CD14-positive monocyte (primary cell): Measurements from ENCODE around the gene SGCA. TPM values are rescaled to one million over a fixed set of nuclear protein-coding genes. Genes with fewer than 3 reads are reported as not detected.

Experiments used
- DNase-seq, 3 donors: peaks; one replicate each; pipeline ENCODE4 v3.0.0-alpha.2; 2011 to 2022
- H2AFZ ChIP-seq: 2 replicates; pipeline ENCODE4 v1.6.0; 2012; ENCODE audit warnings: mild to moderate bottlenecking, low read depth, low read length, inconsistent platforms; ENCODE audit not compliant: insufficient read depth, poor library complexity, severe bottlenecking
- H3K27ac ChIP-seq, 2 donors: 1 replicate in 1 of 2; 2 replicates in 1 of 2; pipeline ENCODE4 v1.5.1; 2012 to 2013; ENCODE audit warnings: low read length in 2 of 2, control low read depth in 1 of 2, inconsistent platforms in 1 of 2, low read depth in 1 of 2, mild to moderate bottlenecking in 1 of 2
- H3K27me3 ChIP-seq, 2 donors: one replicate each; pipeline versions ENCODE4 v1.6.0 to v1.6.1; 2011 to 2013; ENCODE audit warnings: low read length in 2 of 2; ENCODE audit not compliant: control insufficient read depth in 2 of 2, insufficient read depth in 2 of 2
- H3K36me3 ChIP-seq, 2 donors: replicated peaks in 1 of 2; 1 replicate in 1 of 2; 2 replicates in 1 of 2; pipeline versions ENCODE4 v1.5.1 to v1.6.1; 2012 to 2013; ENCODE audit warnings: low read length in 2 of 2, control low read depth in 1 of 2, inconsistent platforms in 1 of 2, mild to moderate bottlenecking in 1 of 2; ENCODE audit not compliant: insufficient read depth in 2 of 2, control insufficient read depth in 1 of 2
- H3K4me1 ChIP-seq, 2 donors: 1 replicate in 1 of 2; 2 replicates in 1 of 2; pipeline versions ENCODE4 v1.5.1 to v1.6.1; 2012 to 2013; ENCODE audit warnings: low read length in 2 of 2, control low read depth in 1 of 2, inconsistent platforms in 1 of 2, mild to moderate bottlenecking in 1 of 2, moderate library complexity in 1 of 2; ENCODE audit not compliant: insufficient read depth in 2 of 2, control insufficient read depth in 1 of 2
- H3K4me2 ChIP-seq: replicated peaks from 2 replicates; pipeline ENCODE3; 2012; ENCODE audit warnings: low read length, moderate library complexity, mild to moderate bottlenecking; ENCODE audit not compliant: poor library complexity, severe bottlenecking; ENCODE audit errors: extremely low read depth
- H3K4me3 ChIP-seq, 3 experiments: fragments of 200-600 bp in 1 of 3; sonication (generic) in 1 of 3; replicated peaks in 1 of 3; 1 replicate in 2 of 3; 2 replicates in 1 of 3; pipeline ENCODE4 v1.5.1; 2011 to 2013; ENCODE audit warnings: low read length in 3 of 3, mild to moderate bottlenecking in 3 of 3, control low read depth in 2 of 3, low read depth in 2 of 3, inconsistent platforms in 1 of 3, moderate library complexity in 1 of 3
- H3K79me2 ChIP-seq: 2 replicates; pipeline ENCODE4 v1.6.0; 2012; ENCODE audit warnings: mild to moderate bottlenecking, control low read depth, inconsistent platforms, low read length, moderate library complexity; ENCODE audit not compliant: insufficient read depth
- H3K9ac ChIP-seq: 2 replicates; pipeline ENCODE4 v1.6.0; 2017; ENCODE audit warnings: low read length, mild to moderate bottlenecking; ENCODE audit not compliant: insufficient read depth, poor library complexity, severe bottlenecking
- H3K9me3 ChIP-seq, 2 donors: replicated peaks in 1 of 2; 1 replicate in 1 of 2; 2 replicates in 1 of 2; pipeline versions ENCODE4 v1.5.1 to v1.6.1; 2012 to 2013; ENCODE audit warnings: low read length in 2 of 2, control low read depth in 1 of 2; ENCODE audit not compliant: control insufficient read depth in 1 of 2, insufficient read depth in 1 of 2
- H4K20me1 ChIP-seq: 2 replicates; pipeline ENCODE4 v1.6.0; 2012; ENCODE audit warnings: mild to moderate bottlenecking, low read length, control low read depth, moderate library complexity; ENCODE audit not compliant: insufficient read depth
- H3K27ac Mint-ChIP-seq, 7 donors: one replicate each; pipeline ENCODE4 v1.8.0; 2020; ENCODE audit warnings: mild to moderate bottlenecking in 7 of 7, mixed read lengths in 7 of 7, moderate library complexity in 6 of 7, inconsistent platforms in 2 of 7
- H3K27me3 Mint-ChIP-seq, 3 donors: one replicate each; pipeline ENCODE4 v1.8.0; 2021 to 2022; ENCODE audit warnings: low read depth in 3 of 3, mild to moderate bottlenecking in 3 of 3, mixed read lengths in 3 of 3, moderate library complexity in 3 of 3, inconsistent platforms in 1 of 3
- H3K36me3 Mint-ChIP-seq, 2 donors: one replicate each; pipeline ENCODE4 v1.8.0; 2020; ENCODE audit warnings: mixed read lengths in 2 of 2, inconsistent platforms in 1 of 2, mild to moderate bottlenecking in 1 of 2
- H3K4me1 Mint-ChIP-seq: one replicate; pipeline ENCODE4 v1.8.0; 2020; ENCODE audit warnings: mild to moderate bottlenecking, mixed read lengths
- H3K4me3 Mint-ChIP-seq, 2 donors: one replicate each; pipeline ENCODE4 v1.8.0; 2020; ENCODE audit warnings: mild to moderate bottlenecking in 2 of 2, mixed read lengths in 2 of 2, moderate library complexity in 1 of 2
- H3K9me3 Mint-ChIP-seq, 7 donors: one replicate each; pipeline ENCODE4 v1.8.0; 2020 to 2022; ENCODE audit warnings: mixed read lengths in 7 of 7, mild to moderate bottlenecking in 6 of 7, moderate library complexity in 6 of 7, inconsistent platforms in 2 of 7
- CTCF ChIP-seq: fragments of 200-600 bp; IDR thresholded peaks from one replicate; pipeline ENCODE4 v1.8.0; 2022; ENCODE audit warnings: antibody characterized with exemption, mild to moderate bottlenecking
- WGBS: methylation state at CpG from one replicate; pipeline ENCODE4 v1.1.5; 2013; ENCODE audit warnings: missing lambda C conversion rate; ENCODE audit not compliant: insufficient coverage; 5-methylcytosine and 5-hydroxymethylcytosine counted together
- intact Hi-C, 2 donors: fragments of 100-400 bp; cut with micrococcal nuclease; formaldehyde crosslinking; loops; one replicate each; pipeline versions ENCODE4 v1.15.0 to v1.15.1; 2023
- polyA plus RNA-seq, 3 donors: library from polyadenylated mRNA; depleted of rRNA in 1 of 3; unstranded in 2 of 3; stranded (reverse) in 1 of 3; fragments of 300-500 nt in 2 of 3; fragments of >200 nt in 1 of 3; fragmentation: Illumina TruSeq in 2 of 3; gene quantifications; 1 replicate in 2 of 3; 2 replicates in 1 of 3; pipeline ENCODE4 v1.2.3, GENCODE V29; 2012 to 2021

SGCA gene
- polyA plus RNA-seq, 3 donors = 0.27 to 0.89 (median 0.53) TPM

- no peaks in the 10 kb centered on the region for H3K9me3 ChIP-seq
- Mint-ChIP-seq H3K36me3 (peaks cover 0 to 2% of the 10 kb centered on the region in 2 donors), H3K27ac (no peak overlapping the region)
These were observed 14.3 kb downstream of the SGCA start for GRCh38 chr17:50180111-50180510.

GRCh38 chr17:50180620-50181019, 14.8 kb downstream of the SGCA start:
- Histone ChIP-seq H3K27me3 (no peaks in the 10 kb centered on the region), H3K27ac (no peak overlapping the region), H4K20me1 (no peaks in the 10 kb centered on the region), H2AFZ (no peak overlapping the region), H3K4me2 (no peak overlapping the region), H3K79me2 (no peaks in the 10 kb centered on the region), H3K4me1 (peaks cover 35 to 55% of the 10 kb centered on the region in 2 donors), H3K9me3 (no peaks in the 10 kb centered on the region), H3K36me3 (no peaks in the 10 kb centered on the region), H3K4me3 (no peak overlapping the region), H3K9ac (no peak overlapping the region)
- Mint-ChIP-seq H3K36me3 (peaks cover 0 to 2% of the 10 kb centered on the region in 2 donors), H3K4me3 (no peak overlapping the region), H3K9me3 (peaks cover 0 to 2% (median 0%) of the 10 kb centered on the region in 7 donors), H3K27me3 (peaks cover 11 to 16% (median 13%) of the 10 kb centered on the region in 3 donors), H3K4me1 (peaks cover 47% of the 10 kb centered on the region), H3K27ac (no peak overlapping the region)
- intact Hi-C loops = no loop called here
- no peak for DNase-seq
- no CpG with 5 or more reads among the region's 12 CpGs for WGBS
- no peak for TF ChIP-seq CTCF

More at GRCh38 chr17:50180111-50180510, 14.3 kb downstream of the SGCA start:
- 100% methylated on average over 4 of the region's 4 CpGs for WGBS
- H3K9ac ChIP-seq = no peak overlapping the region
- no peak overlapping the region for H3K4me3 ChIP-seq
- TF ChIP-seq CTCF = no peak
- intact Hi-C loops = no loop called here
- Mint-ChIP-seq H3K4me1 (peaks cover 44% of the 10 kb centered on the region), H3K9me3 (peaks cover 0 to 2% (median 0%) of the 10 kb centered on the region in 7 donors), H3K4me3 (no peak overlapping the region), H3K27me3 (peaks cover 11 to 15% (median 14%) of the 10 kb centered on the region in 3 donors)
- no peak overlapping the region for H3K4me2 ChIP-seq
- H3K36me3 ChIP-seq = no peaks in the 10 kb centered on the region
- DNase-seq = no peak
- no peaks in the 10 kb centered on the region for H3K79me2 ChIP-seq
- no peaks in the 10 kb centered on the region for H3K27me3 ChIP-seq
- peaks cover 32 to 49% of the 10 kb centered on the region in 2 donors for H3K4me1 ChIP-seq
- H4K20me1 ChIP-seq = no peaks in the 10 kb centered on the region
- H2AFZ ChIP-seq = no peak overlapping the region
- no peak overlapping the region for H3K27ac ChIP-seq
